ENCODE measurements around the gene TNS3. TPM values are rescaled to one million over a fixed set of nuclear protein-coding genes. Genes with fewer than 3 reads are reported as not detected.

Gene TNS3
- total RNA-seq, 1 experiment from 2014 or later = 143 TPM

DNA sequence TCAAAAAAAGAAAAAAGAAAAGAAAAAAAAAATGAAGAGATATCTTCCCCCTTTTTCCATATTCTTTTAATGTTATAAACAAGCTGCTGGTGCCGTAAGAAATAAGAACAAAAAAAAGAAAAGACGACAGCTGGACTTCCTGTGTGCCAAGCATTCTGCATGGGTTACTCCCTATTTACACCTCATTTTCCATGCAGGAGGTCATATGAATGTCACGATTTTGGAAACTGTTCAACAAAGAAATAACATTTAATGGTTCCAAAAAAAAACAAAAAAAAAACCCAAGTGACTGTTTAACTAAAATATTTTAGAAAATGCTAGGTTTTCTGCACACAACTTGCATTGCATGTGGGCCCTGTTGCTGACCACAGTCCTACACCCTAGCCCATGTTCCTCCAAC, 159.3 kb downstream of the TNS3 start:
- H4K20me1 ChIP-seq (ENCODE audit: insufficient read depth) = peaks cover 38% of the 10 kb centered on the region; the same call in 1 of the 2 replicates
- H3K4me1 ChIP-seq (replicated peaks; ENCODE audit: insufficient read depth) = no peaks in the 10 kb centered on the region
- H3K4me2 ChIP-seq = no peak overlapping the region
- no peaks in the 10 kb centered on the region for H3K27me3 ChIP-seq (ENCODE audit: insufficient read depth, low read depth)
- H3K79me2 ChIP-seq (ENCODE audit: low read depth) = 0 out of 2 replicates have a peak, but pooled peaks cover 9% of the 10 kb centered on the region
- no peak for TF ChIP-seq CTCF (conservative IDR thresholded peaks at IDR 0.05)
- no peak for TF ChIP-seq EZH2 (IDR thresholded peaks at IDR 0.05; ENCODE audit: low read depth)
- no peaks in the 10 kb centered on the region for H3K9me2 ChIP-seq (ENCODE audit: insufficient read depth)
- no peak overlapping the region for H2AFZ ChIP-seq
- ChIA-PET POLR2A (ENCODE audit: unreplicated experiment) (no interaction called here), CTCF (no interaction called here)
- no peaks in the 10 kb centered on the region for H3K9me3 ChIP-seq (ENCODE audit: insufficient read depth, low read depth)
- H3K36me3 ChIP-seq (ENCODE audit: low read depth) = peaks cover 89% of the 10 kb centered on the region
- H3F3A ChIP-seq (ENCODE audit: insufficient read depth, low read depth) = peaks cover 60% of the 10 kb centered on the region
- H3K27ac ChIP-seq = no peak overlapping the region
- intact Hi-C loops (cut with micrococcal nuclease; ENCODE audit: unreplicated experiment) = no loop called here
- DNase-seq = no peak
- H3K4me3 ChIP-seq = no peak overlapping the region
- no TSS peak for BruUV-seq (replicated peaks)

DNA sequence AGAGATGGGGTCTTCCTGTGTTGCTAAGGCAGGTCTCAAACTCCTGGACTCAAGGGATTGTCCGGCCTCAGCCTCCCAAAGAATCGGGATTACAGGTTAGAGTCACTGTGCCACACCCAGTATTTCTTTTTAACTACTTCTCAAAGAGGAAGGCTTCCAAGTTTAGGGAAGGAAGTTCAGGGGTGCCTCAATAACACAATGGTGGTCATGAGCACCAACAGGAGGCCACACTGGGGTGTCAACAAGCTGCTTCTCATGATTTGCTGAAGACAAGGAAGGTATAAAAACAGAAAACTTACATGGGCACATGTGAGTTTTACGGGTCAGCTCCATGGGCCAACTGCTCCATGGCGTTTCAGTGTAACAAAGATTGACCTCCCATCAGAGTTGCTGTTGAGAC, 160.5 kb downstream of the TNS3 start:
- no peak overlapping the region for H2AFZ ChIP-seq
- 0 out of 2 replicates have a peak, but pooled peaks cover 9% of the 10 kb centered on the region for H3K79me2 ChIP-seq (ENCODE audit: low read depth)
- H3K27ac ChIP-seq = no peak overlapping the region
- ChIA-PET CTCF (no interaction called here), POLR2A (ENCODE audit: unreplicated experiment) (interaction anchor here (0.6 to 0.7 kb wide), 2 partner anchors 331 to 481 kb away, joined by 3 to 19 read pairs; no protein-coding TSS in a partner anchor)
- H3K4me1 ChIP-seq (replicated peaks; ENCODE audit: insufficient read depth) = no peaks in the 10 kb centered on the region
- DNase-seq = no peak
- H3F3A ChIP-seq (ENCODE audit: insufficient read depth, low read depth) = peaks cover 57% of the 10 kb centered on the region
- H3K36me3 ChIP-seq (ENCODE audit: low read depth) = peaks cover 92% of the 10 kb centered on the region
- H4K20me1 ChIP-seq (ENCODE audit: insufficient read depth) = peaks cover 33% of the 10 kb centered on the region; the same call in 1 of the 2 replicates
- no peaks in the 10 kb centered on the region for H3K9me2 ChIP-seq (ENCODE audit: insufficient read depth)
- intact Hi-C loops (cut with micrococcal nuclease; ENCODE audit: unreplicated experiment) = no loop called here
- no peaks in the 10 kb centered on the region for H3K27me3 ChIP-seq (ENCODE audit: insufficient read depth, low read depth)
- no TSS peak for BruUV-seq (replicated peaks)
- H3K4me3 ChIP-seq = no peak overlapping the region
- TF ChIP-seq CTCF (conservative IDR thresholded peaks at IDR 0.05) (no peak), EZH2 (IDR thresholded peaks at IDR 0.05; ENCODE audit: low read depth) (no peak)
- no peak overlapping the region for H3K4me2 ChIP-seq
- no peaks in the 10 kb centered on the region for H3K9me3 ChIP-seq (ENCODE audit: insufficient read depth, low read depth)

DNA sequence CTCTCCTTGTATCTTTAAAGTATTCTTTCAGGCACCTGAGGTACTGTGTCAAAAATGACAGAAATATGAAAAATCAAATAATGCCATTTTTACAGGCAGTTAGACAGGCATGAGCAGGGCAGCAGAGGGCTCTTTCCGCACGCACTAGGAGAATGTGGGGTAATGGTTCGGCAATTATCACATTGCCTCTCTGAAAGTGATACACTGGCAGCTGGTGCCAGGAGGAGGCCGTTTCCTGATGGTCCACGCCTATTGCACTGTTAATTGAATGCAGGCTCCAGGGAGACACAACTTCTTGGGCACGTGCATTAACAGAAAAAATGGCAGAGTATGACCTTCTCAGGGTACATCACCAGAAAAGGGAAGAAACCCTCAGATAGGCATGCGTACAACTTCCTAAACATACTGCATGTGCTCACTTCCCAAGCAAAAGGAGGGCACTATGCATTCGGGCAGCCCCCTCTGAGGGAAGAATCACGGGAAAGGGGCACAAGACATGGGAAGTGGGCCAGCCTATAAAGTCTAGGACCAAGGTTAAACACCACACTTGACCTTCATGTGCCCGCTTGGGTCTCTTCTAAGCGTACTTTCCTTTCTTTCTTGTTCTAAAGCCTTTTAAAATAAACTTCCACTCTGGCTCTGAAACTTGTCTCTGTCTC, 161.7 kb downstream of the TNS3 start:
- H3K79me2 ChIP-seq (ENCODE audit: low read depth) = 0 out of 2 replicates have a peak, but pooled peaks cover 9% of the 10 kb centered on the region
- TF ChIP-seq CTCF (conservative IDR thresholded peaks at IDR 0.05) (no peak), EZH2 (IDR thresholded peaks at IDR 0.05; ENCODE audit: low read depth) (no peak)
- H3K4me3 ChIP-seq = no peak overlapping the region
- H3K9me2 ChIP-seq (ENCODE audit: insufficient read depth) = no peaks in the 10 kb centered on the region
- peaks cover 89% of the 10 kb centered on the region for H3K36me3 ChIP-seq (ENCODE audit: low read depth)
- BruUV-seq (replicated peaks) = no TSS peak
- H4K20me1 ChIP-seq (ENCODE audit: insufficient read depth) = peaks cover 38% of the 10 kb centered on the region; the same call in 1 of the 2 replicates
- no peaks in the 10 kb centered on the region for H3K4me1 ChIP-seq (replicated peaks; ENCODE audit: insufficient read depth)
- intact Hi-C loops (cut with micrococcal nuclease; ENCODE audit: unreplicated experiment) = no loop called here
- CTCF ChIA-PET = no interaction called here
- H3F3A ChIP-seq (ENCODE audit: insufficient read depth, low read depth) = peaks cover 52% of the 10 kb centered on the region
- DNase-seq = no peak
- no peak overlapping the region for H3K27ac ChIP-seq
- H3K4me2 ChIP-seq = no peak overlapping the region
- no peaks in the 10 kb centered on the region for H3K9me3 ChIP-seq (ENCODE audit: insufficient read depth, low read depth)
- H2AFZ ChIP-seq = no peak overlapping the region
- H3K27me3 ChIP-seq (ENCODE audit: insufficient read depth, low read depth) = no peaks in the 10 kb centered on the region
- POLR2A ChIA-PET (ENCODE audit: unreplicated experiment) = interaction anchor here (0.6 kb wide), 1 partner anchor 39 kb away, joined by 3 read pairs; no protein-coding TSS in a partner anchor
